SK-N-DZ (cell line): ENCODE results near the gene CDH7.

ENCODE experiments used
- DNase-seq: peaks from one replicate; pipeline ENCODE4 v3.0.0-alpha.2; 2015; ENCODE audit warnings: low spot score

The CDH7 gene

DNA sequence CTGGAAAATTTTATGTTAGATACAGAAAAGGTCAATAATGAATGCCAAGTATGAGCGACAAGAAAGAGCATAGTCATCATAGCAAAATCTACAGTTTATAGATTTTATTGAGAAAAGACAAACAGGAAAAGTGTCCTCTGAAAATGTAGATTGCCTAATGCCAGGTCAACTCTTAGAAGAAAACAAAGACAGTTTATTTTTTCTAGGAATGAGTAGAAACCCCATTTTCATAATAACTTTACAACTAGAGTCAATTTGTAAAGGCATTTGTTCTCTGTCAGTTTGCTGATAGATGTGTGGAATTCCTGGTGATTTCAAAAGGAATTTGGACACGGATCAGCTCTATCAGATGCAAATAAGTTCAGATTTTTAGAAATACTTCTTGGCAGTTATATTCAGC is 16.6 kb downstream of the CDH7 start:
- DNase-seq: no peak

- DNase-seq: no peak
Observed at GRCh38 chr18:65768120-65768778, 17.4 kb downstream of the CDH7 start.

GRCh38 chr18:65769652-65770051 is 18.8 kb downstream of the CDH7 start:
- no peak for DNase-seq

- DNase-seq: no peak
Observed at GRCh38 chr18:65786474-65786873, 35.7 kb downstream of the CDH7 start.

- peak; percentile 66 for DNase-seq
Observed at GRCh38 chr18:65788373-65788772, 37.6 kb downstream of the CDH7 start.

GRCh38 chr18:65790604-65791003 is 39.8 kb downstream of the CDH7 start:
- DNase-seq: no peak

DNA sequence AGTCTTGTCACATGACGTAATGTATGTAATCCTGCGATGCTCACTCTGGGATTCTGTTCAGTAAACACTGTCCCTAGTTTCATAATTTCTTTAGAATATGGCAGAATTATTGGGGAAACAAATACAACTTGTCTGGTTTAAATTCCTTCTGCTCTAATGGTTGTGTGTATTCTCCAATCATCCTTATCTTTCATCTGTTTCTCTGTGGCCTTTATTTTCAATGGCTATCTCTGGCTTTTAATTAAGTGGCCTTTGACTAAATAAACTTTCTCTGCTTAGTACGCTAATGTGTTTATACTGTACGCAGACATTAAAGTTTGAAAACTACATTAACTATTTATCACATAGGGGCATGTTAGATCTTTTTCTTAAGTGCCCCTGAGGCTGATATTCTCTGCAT is 40.9 kb downstream of the CDH7 start:
- DNase-seq: no peak

- DNase-seq: no peak
Observed at GRCh38 chr18:65792456-65793074, 41.8 kb downstream of the CDH7 start.

GRCh38 chr18:65808759-65809158 is 57.9 kb downstream of the CDH7 start:
- DNase-seq: no peak

DNA sequence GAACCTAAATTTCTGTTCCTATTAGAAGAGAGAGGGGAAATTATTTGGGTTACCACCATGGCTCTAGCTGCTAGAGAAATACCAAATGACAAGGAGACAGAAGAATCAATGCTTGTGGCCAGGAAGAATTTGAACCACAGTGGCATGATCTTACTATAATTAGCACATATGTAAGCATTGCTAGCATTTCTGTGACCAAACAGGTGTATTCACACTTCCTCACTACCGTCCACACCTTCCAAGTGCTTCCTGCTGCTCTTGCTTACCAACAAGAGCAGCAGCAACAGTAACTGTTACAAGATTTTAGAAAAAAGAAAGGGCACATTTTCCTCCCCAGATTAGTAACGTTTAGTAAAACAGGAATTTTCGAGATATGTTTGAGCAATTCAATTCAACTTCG is 60.5 kb downstream of the CDH7 start:
- DNase-seq: no peak

DNA sequence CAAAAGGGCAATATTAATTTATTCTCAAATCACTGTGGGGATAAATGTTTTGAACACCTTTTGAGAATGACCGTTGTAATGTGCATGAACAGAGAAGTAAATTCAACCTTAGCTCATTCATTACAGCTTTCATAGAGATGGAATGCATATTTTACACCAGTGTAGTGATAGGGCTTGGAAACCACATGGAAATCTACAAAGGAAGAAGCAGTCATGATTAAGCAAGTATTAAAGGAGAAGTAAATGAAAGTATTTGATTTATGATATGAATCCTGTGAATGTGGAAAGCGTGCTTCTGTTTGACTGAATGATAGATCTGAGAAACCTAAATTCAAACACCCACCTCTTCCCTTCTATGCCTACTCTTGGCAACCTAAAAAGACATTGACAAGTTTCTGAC is 64.7 kb downstream of the CDH7 start:
- DNase-seq: no peak

DNA sequence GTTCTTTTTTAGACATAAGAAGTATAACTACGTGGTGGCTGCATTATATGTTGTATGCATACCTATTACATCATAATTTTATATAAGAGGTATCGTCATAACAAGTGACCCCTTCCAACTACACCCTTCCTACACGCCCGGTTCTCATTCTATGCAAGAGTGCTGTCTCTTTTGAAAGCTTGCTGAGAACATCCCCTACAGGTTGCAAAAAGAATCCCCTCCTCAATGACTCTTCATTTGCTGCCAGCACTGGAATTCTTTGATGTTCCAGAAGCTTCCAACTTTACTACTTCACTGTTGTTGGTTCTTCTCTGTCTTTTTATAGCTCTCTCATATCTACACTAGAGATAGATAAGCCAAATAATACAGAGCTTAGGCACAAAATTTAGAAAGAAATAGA is 66.4 kb downstream of the CDH7 start:
- no peak for DNase-seq

GRCh38 chr18:65821911-65822310 is 71.1 kb downstream of the CDH7 start:
- DNase-seq: no peak

DNA sequence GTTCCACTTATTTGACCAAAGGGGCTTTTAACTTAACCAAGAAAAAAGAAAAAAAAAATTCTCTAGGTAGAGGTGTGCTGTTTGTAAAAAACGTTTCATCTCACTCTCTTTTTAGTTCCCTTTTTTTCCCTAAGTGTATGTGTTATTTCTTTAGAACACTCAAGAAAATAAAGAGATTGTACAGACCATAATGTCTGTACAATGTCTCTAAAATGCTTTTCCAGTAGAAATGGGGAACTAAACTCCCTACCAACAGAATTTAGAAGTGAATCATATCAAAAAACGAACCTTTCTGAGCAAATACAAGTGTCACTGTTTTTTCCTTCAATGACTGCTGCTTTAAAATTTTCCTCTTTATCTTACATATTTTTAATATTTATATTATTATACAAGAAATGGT is 72.0 kb downstream of the CDH7 start:
- no peak for DNase-seq

DNA sequence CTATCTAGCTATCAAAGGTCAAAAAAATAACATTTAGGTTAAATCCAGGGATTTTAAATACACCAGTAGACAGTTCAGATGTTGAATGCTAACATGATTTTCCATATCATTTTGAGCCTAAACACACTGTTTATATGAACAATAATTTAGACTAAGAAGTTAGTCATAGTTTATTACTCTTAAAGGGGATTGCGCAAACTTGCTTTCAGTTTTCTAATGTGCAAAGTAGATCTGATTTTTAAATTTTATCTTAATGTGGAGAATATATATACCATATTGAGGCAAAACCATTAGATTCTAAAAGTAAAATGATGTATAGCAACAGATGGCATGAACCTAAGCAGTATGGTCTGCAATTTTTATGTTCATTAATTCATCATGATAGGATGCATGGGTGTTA is 76.6 kb downstream of the CDH7 start:
- DNase-seq: no peak

GRCh38 chr18:65835881-65836280 is 85.1 kb downstream of the CDH7 start:
- no peak for DNase-seq

GRCh38 chr18:65846107-65846506 is 95.3 kb downstream of the CDH7 start:
- DNase-seq: no peak

DNA sequence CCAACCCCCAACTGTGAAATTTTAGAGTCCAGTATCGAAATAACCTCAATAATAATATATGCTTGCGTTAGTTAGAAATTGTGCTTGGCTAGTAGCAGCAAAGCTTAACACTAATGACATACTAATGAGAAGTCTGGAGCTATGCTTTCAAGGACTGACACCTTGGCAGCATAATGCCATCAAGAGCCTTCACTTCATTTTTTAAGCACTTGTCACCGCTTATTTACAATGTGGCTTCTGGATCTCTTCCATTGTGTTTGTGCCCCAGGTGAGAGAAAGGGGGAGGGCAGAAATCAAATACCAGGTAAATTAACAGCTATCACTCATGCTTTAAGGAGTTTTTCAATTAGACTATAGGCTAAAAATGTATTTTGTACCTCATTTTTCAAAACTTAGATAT is 101.5 kb downstream of the CDH7 start:
- DNase-seq: no peak

GRCh38 chr18:65859075-65859474 is 108.3 kb downstream of the CDH7 start:
- no peak for DNase-seq

DNA sequence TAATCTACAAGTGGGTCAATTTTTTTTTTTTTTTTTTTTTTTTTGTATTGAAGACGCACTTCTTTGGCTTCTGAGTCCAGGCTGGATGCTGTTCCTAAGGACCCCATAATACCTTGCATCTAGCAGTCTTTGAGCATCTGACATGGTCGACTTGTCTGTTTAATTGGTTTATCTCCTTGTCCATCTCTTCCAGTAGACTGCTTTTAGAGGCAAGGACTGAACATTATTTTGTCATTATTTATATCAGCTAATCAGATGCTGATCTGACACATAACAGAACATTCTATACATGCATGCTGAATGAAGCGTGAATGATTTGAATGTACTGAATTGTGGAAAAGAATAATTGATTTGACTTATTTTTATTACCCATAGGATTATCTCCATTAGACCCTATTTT is 118.7 kb downstream of the CDH7 start:
- peak; percentile 62 for DNase-seq

- DNase-seq: no peak
Observed at GRCh38 chr18:65876310-65876709, 125.5 kb downstream of the CDH7 start.

DNA sequence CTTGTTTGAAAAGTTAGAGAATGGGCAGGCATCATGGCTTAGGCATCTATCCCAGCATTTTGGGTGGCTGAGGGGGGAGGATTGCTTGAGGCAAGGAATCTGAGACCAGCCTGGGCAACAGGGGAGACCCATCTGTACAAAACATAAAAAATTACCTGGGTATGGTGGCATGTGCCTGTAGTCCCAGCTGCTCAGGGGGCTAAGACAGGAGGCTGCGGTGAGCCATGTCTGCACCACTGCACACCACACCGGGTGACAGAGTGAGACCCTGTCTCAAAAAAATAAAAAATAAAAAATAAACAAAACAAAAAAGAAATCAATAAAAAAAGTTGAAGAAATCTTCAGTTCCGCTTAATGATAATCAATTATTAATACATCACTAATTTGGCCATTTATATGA is 146.5 kb downstream of the CDH7 start:
- DNase-seq: no peak

DNA sequence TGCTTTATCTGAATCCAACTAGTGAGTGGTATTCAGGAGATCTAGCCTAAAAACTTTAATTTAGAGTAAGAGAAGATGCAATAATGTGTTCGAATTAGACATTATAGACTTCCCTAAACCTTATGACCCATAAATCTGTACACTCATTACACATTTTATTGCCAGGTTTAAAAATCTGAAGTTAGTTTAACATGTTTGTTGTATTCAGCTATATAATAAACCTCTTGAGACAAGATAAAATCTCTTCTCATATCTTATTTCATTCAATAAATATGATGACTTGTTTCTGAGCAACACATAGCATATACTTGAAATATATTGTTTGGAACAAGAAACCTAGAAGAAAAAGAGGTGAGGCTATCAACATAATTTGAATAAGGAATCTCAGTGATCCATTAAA is 150.7 kb downstream of the CDH7 start:
- DNase-seq: no peak

DNA sequence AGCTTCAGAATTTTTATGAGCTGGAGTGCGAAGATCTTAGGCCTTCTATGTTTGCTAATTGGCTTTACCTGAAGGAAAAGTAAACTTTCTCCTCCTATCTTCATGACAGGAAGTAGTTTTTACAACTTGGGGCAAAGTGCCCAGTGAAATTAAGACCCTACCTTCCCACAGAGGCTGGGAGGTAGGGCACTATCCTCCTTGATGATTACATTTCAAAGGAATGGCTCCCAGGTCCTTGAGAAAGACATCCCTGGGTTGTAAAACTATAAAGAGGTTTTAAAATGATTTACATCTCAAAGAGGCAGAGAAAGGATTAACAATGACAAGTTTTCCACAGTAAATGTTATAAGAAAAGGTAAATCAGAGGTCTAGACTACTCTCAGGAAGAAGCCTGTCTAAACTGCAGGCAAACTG is 155.8 kb downstream of the CDH7 start:
- no peak for DNase-seq
